Caco-2 (cell line): ENCODE measurements around the gene KDM6B. TPM values are rescaled to one million over a fixed set of nuclear protein-coding genes. Genes with fewer than 3 reads are reported as not detected.
A peak's percentile ranks its signal among the peaks of the same experiment; 100 is the strongest.

Source experiments
- BruUV-seq: library from RNA; stranded (reverse); fragments of 400-500 nt; replicated peaks from 2 replicates; lab custom pipeline; 2021; lab: Mats Ljungman, UMichigan
- CTCF ChIA-PET: fragments of 300-600 bp; sonication (Branson Sonifier 250); formaldehyde crosslinking; loops from one replicate; lab custom pipeline; 2022; ENCODE audit warnings: antibody characterized with exemption; lab: Charles Lee
- POLR2A ChIA-PET: fragments of 300-600 bp; sonication (Branson Sonifier 250); formaldehyde crosslinking; loops from one replicate; lab custom pipeline; 2022; ENCODE audit warnings: antibody characterized with exemption; lab: Charles Lee
- DNase-seq, 2 experiments: peaks; one replicate each; pipeline versions ENCODE4 v3.0.0 to v3.0.0-alpha.2; 2020 to 2022
- H3K27me3 ChIP-seq: replicated peaks from 2 replicates; pipeline ENCODE4 v1.6.0; 2011; ENCODE audit warnings: low read length; ENCODE audit not compliant: control insufficient read depth, insufficient read depth
- H3K36me3 ChIP-seq: 2 replicates; pipeline ENCODE4 v1.5.1; 2011; ENCODE audit warnings: low read length; ENCODE audit not compliant: control insufficient read depth, insufficient read depth
- H3K4me1 ChIP-seq: fragments of 250-450 bp; sonication (Bioruptor Pico); 2 replicates; pipeline ENCODE4 v1.5.1; 2020; ENCODE audit warnings: mild to moderate bottlenecking
- H3K4me3 ChIP-seq: 2 replicates; pipeline ENCODE4 v1.5.1; 2011; ENCODE audit warnings: low read depth, mild to moderate bottlenecking, control low read depth, low read length
- H3K9me3 ChIP-seq: fragments of 250-450 bp; sonication (Bioruptor Pico); 2 replicates; pipeline ENCODE4 v1.5.1; 2020; ENCODE audit warnings: mild to moderate bottlenecking, moderate library complexity
- H3K27ac Mint-ChIP-seq: one replicate; pipeline ENCODE4 v1.8.0; 2022; ENCODE audit warnings: mixed read lengths; ENCODE audit not compliant: unreplicated experiment
- H3K27me3 Mint-ChIP-seq: one replicate; pipeline ENCODE4 v1.8.0; 2022; ENCODE audit warnings: mixed read lengths; ENCODE audit not compliant: insufficient read depth, unreplicated experiment
- H3K36me3 Mint-ChIP-seq: one replicate; pipeline ENCODE4 v1.8.0; 2022; ENCODE audit warnings: mild to moderate bottlenecking, mixed read lengths; ENCODE audit not compliant: insufficient read depth, unreplicated experiment
- H3K4me1 Mint-ChIP-seq: one replicate; pipeline ENCODE4 v1.8.0; 2022; ENCODE audit warnings: low read depth, mixed read lengths; ENCODE audit not compliant: unreplicated experiment
- H3K4me3 Mint-ChIP-seq: one replicate; pipeline ENCODE4 v1.8.0; 2022; ENCODE audit warnings: mild to moderate bottlenecking, moderate library complexity, mixed read lengths; ENCODE audit not compliant: unreplicated experiment
- H3K9me3 Mint-ChIP-seq: one replicate; pipeline ENCODE4 v1.8.0; 2022; ENCODE audit warnings: mixed read lengths; ENCODE audit not compliant: unreplicated experiment
- intact Hi-C: fragments of 100-400 bp; cut with micrococcal nuclease; formaldehyde crosslinking; loops from one replicate; pipeline ENCODE4 v1.10.0; 2022; ENCODE audit not compliant: unreplicated experiment
- total RNA-seq: library from RNA; stranded (reverse); gene quantifications from 2 replicates; pipeline ENCODE4 v1.2.3, GENCODE V29; 2022
- TF ChIP-seq, protein P1 (sequence below), 2 experiments: fragments of 200-600 bp in 1 of 2; IDR thresholded peaks; 1 replicate in 1 of 2; 2 replicates in 1 of 2; pipeline versions ENCODE4 v1.5.1 to v1.8.0; 2011 to 2022; ENCODE audit warnings: antibody characterized with exemption in 1 of 2, control low read depth in 1 of 2, inconsistent platforms in 1 of 2, low read depth in 1 of 2, low read length in 1 of 2, mild to moderate bottlenecking in 1 of 2, moderate library complexity in 1 of 2; ENCODE audit not compliant: insufficient read depth in 1 of 2, severe bottlenecking in 1 of 2, unreplicated experiment in 1 of 2

KDM6B gene
- total RNA-seq, 1 experiment from 2014 or later, result 27.9 TPM

DNA sequence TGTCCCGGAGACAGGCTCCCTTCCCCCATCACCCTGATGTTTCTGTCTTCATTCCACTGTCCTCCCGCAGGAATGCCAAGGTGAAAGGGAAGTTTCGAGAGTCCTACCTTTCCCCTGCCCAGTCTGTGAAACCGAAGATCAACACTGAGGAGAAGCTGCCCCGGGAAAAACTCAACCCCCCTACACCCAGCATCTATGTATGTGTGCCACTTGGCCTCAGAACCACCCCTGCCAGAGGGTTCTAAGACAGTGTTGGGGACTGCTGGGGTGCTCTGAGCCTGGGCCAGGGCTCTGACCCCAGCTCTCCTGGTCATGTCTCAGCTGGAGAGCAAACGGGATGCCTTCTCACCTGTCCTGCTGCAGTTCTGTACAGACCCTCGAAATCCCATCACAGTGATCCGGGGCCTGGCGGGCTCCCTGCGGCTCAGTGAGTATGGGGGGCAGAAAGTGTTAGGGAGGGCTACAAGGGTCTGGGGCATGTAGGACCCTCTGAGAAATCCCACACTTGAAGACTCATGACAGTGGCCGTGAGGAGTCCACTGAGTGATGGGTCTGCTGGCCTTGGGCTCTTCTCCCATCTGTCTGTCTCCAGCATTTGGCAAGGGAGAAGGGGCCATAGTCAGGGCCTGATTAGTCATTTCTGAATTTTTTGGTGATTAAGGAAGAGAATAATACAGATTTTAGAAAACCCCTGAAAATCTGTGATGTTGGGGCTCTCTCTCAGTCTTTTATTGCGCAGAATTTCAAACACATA, 15.9 kb downstream of the KDM6B start:
- no peaks in the 10 kb centered on the region for H3K27me3 Mint-ChIP-seq
- no peaks in the 10 kb centered on the region for H3K27me3 ChIP-seq
- no peak overlapping the region for H3K27ac Mint-ChIP-seq
- TF ChIP-seq, protein P1, sequence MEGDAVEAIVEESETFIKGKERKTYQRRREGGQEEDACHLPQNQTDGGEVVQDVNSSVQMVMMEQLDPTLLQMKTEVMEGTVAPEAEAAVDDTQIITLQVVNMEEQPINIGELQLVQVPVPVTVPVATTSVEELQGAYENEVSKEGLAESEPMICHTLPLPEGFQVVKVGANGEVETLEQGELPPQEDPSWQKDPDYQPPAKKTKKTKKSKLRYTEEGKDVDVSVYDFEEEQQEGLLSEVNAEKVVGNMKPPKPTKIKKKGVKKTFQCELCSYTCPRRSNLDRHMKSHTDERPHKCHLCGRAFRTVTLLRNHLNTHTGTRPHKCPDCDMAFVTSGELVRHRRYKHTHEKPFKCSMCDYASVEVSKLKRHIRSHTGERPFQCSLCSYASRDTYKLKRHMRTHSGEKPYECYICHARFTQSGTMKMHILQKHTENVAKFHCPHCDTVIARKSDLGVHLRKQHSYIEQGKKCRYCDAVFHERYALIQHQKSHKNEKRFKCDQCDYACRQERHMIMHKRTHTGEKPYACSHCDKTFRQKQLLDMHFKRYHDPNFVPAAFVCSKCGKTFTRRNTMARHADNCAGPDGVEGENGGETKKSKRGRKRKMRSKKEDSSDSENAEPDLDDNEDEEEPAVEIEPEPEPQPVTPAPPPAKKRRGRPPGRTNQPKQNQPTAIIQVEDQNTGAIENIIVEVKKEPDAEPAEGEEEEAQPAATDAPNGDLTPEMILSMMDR (IDR thresholded peaks at IDR 0.05; ENCODE audit: insufficient read depth in 1 of 2, low read depth in 1 of 2, low read length in 1 of 2, severe bottlenecking in 1 of 2, unreplicated experiment in 1 of 2), result no peak
- H3K36me3 ChIP-seq, result no peaks in the 10 kb centered on the region; the same call in none of the 2 replicates
- no TSS peak for BruUV-seq
- H3K36me3 Mint-ChIP-seq, result peaks cover 65% of the 10 kb centered on the region
- ChIA-PET CTCF (no interaction called here), POLR2A (no interaction called here)
- H3K4me1 ChIP-seq, result no peaks in the 10 kb centered on the region; the same call in 1 of the 2 replicates
- no peak for DNase-seq
- H3K4me3 ChIP-seq, result no peak overlapping the region
- H3K4me3 Mint-ChIP-seq, result no peak overlapping the region
- intact Hi-C loops, result no loop called here
- H3K9me3 Mint-ChIP-seq, result no peaks in the 10 kb centered on the region
- no peaks in the 10 kb centered on the region for H3K4me1 Mint-ChIP-seq
- no peaks in the 10 kb centered on the region for H3K9me3 ChIP-seq

DNA sequence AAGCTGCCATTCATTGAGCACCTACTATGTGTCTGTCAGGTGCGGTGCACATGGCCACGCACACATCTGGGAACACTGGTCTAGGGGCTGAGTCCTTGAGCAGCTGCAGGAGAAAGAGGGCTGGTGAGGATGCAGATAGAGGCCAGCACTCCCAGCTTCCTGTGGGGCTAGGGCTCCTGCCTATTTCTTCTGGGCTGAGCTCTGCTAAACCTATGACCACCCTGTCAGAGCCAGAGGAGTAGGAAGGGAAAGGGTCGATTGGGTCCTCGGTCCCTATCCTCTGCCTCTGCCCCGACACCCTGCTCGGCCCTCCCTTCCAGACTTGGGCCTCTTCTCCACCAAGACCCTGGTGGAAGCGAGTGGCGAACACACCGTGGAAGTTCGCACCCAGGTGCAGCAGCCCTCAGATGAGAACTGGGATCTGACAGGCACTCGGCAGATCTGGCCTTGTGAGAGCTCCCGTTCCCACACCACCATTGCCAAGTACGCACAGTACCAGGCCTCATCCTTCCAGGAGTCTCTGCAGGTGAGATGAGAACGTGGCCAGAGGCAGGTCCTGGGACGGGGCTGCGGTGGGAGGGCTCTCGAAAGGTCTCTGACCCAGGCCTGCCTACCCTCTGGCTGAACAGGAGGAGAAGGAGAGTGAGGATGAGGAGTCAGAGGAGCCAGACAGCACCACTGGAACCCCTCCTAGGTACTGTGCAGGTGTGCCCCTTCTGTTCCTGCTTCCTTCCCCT, 16.9 kb downstream of the KDM6B start:
- Histone ChIP-seq H3K4me3 (no peak overlapping the region), H3K36me3 (no peaks in the 10 kb centered on the region; the same call in none of the 2 replicates), H3K27me3 (no peaks in the 10 kb centered on the region), H3K9me3 (no peaks in the 10 kb centered on the region), H3K4me1 (no peaks in the 10 kb centered on the region)
- Mint-ChIP-seq H3K9me3 (no peaks in the 10 kb centered on the region), H3K4me1 (peaks cover 3% of the 10 kb centered on the region), H3K4me3 (no peak overlapping the region), H3K36me3 (peaks cover 64% of the 10 kb centered on the region), H3K27ac (no peak overlapping the region), H3K27me3 (no peaks in the 10 kb centered on the region)
- TF ChIP-seq, protein P1 (IDR thresholded peaks at IDR 0.05; ENCODE audit: insufficient read depth in 1 of 2, low read depth in 1 of 2, low read length in 1 of 2, severe bottlenecking in 1 of 2, unreplicated experiment in 1 of 2), result no peak
- no TSS peak for BruUV-seq
- DNase-seq, result no peak
- intact Hi-C loops, result no loop called here
- POLR2A ChIA-PET, result no interaction called here
- CTCF ChIA-PET, result no interaction called here

DNA sequence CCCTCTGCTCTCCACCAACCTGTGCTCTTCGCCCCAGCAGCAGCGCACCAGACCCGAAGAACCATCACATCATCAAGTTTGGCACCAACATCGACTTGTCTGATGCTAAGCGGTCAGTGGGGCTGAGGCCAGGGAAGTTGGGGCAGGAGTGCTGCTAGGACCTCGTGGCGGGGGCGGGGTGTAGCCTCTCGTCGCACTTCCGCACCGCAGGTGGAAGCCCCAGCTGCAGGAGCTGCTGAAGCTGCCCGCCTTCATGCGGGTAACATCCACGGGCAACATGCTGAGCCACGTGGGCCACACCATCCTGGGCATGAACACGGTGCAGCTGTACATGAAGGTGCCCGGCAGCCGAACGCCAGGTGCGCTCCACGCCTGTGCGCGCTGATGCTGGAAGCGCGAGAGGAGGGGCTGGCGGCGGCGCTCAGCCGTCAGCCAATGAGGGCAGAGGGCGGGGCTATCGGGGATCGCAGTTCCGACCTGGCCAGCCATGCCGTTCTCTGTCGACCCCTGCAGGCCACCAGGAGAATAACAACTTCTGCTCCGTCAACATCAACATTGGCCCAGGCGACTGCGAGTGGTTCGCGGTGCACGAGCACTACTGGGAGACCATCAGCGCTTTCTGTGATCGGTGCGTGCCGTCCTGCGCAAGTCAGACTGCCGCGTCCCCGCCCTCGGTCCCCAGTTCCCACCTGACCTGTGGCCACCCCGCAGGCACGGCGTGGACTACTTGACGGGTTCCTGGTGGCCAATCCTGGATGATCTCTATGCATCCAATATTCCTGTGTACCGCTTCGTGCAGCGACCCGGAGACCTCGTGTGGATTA, 17.6 kb downstream of the KDM6B start:
- no peaks in the 10 kb centered on the region for H3K27me3 ChIP-seq
- H3K36me3 Mint-ChIP-seq, result peaks cover 61% of the 10 kb centered on the region
- no peaks in the 10 kb centered on the region for H3K9me3 ChIP-seq
- no peaks in the 10 kb centered on the region for H3K9me3 Mint-ChIP-seq
- peak in 1 of 2 experiments; percentile 56 for DNase-seq
- H3K36me3 ChIP-seq, result no peaks in the 10 kb centered on the region; the same call in none of the 2 replicates
- BruUV-seq, result no TSS peak
- intact Hi-C loops, result no loop called here
- H3K27ac Mint-ChIP-seq, result no peak overlapping the region
- H3K27me3 Mint-ChIP-seq, result no peaks in the 10 kb centered on the region
- CTCF ChIA-PET, result no interaction called here
- POLR2A ChIA-PET, result no interaction called here
- no peak overlapping the region for H3K4me3 Mint-ChIP-seq
- TF ChIP-seq, protein P1 (IDR thresholded peaks at IDR 0.05; ENCODE audit: insufficient read depth in 1 of 2, low read depth in 1 of 2, low read length in 1 of 2, severe bottlenecking in 1 of 2, unreplicated experiment in 1 of 2), result peak; percentile 43 to 45
- no peaks in the 10 kb centered on the region for H3K4me1 ChIP-seq
- no peak overlapping the region for H3K4me3 ChIP-seq
- peaks cover 5% of the 10 kb centered on the region for H3K4me1 Mint-ChIP-seq
